OCI-LY7 (cell line): ENCODE measurements around the gene KRR1. TPM values are rescaled to one million over a fixed set of nuclear protein-coding genes. Genes with fewer than 3 reads are reported as not detected.

Experiments used
- BruUV-seq: library from RNA; stranded (reverse); fragments of 400-500 nt; replicated peaks from 2 replicates; lab custom pipeline; 2021; lab: Mats Ljungman, UMichigan
- CTCF ChIA-PET: fragments of 300-600 bp; sonication (Branson Sonifier 250); formaldehyde crosslinking; loops from one replicate; lab custom pipeline; 2022; ENCODE audit warnings: antibody characterized with exemption; ENCODE audit not compliant: unreplicated experiment; lab: Charles Lee
- POLR2A ChIA-PET: fragments of 300-600 bp; sonication (Branson Sonifier 250); formaldehyde crosslinking; loops from one replicate; lab custom pipeline; 2022; ENCODE audit warnings: antibody characterized with exemption; lab: Charles Lee
- DNase-seq: peaks from one replicate; pipeline ENCODE4 v3.0.0-alpha.2; 2015; ENCODE audit warnings: low spot score
- H2AFZ ChIP-seq: fragments of 200-600 bp; sonication (generic), shearing (Covaris generic); 2 replicates; pipeline ENCODE4 v1.6.1; 2014; ENCODE audit warnings: mild to moderate bottlenecking, antibody characterized with exemption, low read length, moderate library complexity
- H3K27ac ChIP-seq: fragments of 200-600 bp; sonication (generic); 2 replicates; pipeline ENCODE4 v1.5.1; 2014; ENCODE audit warnings: mixed run types, low read depth, mild to moderate bottlenecking, moderate library complexity, low read length, inconsistent platforms; ENCODE audit not compliant: poor library complexity, severe bottlenecking
- H3K36me3 ChIP-seq: fragments of 200-600 bp; sonication (generic); 2 replicates; pipeline ENCODE4 v1.6.1; 2014; ENCODE audit warnings: mild to moderate bottlenecking, antibody characterized with exemption, low read length, moderate library complexity, mixed read lengths; ENCODE audit not compliant: insufficient read depth
- H3K4me1 ChIP-seq: fragments of 200-600 bp; sonication (generic); 2 replicates; pipeline ENCODE4 v1.5.1; 2014; ENCODE audit warnings: mild to moderate bottlenecking, low read length; ENCODE audit not compliant: insufficient read depth, poor library complexity, severe bottlenecking
- H3K4me2 ChIP-seq: fragments of 200-600 bp; sonication (generic); 2 replicates; pipeline ENCODE4 v1.6.1; 2014; ENCODE audit warnings: mild to moderate bottlenecking, low read length
- H3K4me3 ChIP-seq: fragments of 200-600 bp; sonication (generic); 2 replicates; pipeline ENCODE4 v1.5.1; 2014; ENCODE audit warnings: mild to moderate bottlenecking, low read depth, low read length; ENCODE audit not compliant: poor library complexity, severe bottlenecking
- H3K79me2 ChIP-seq: fragments of 200-600 bp; sonication (generic); 2 replicates; pipeline ENCODE4 v1.6.1; 2016; ENCODE audit warnings: low read depth, mild to moderate bottlenecking, low read length, moderate library complexity, mixed read lengths; ENCODE audit not compliant: insufficient read depth
- H3K9me2 ChIP-seq: fragments of 200-600 bp; sonication (generic); 2 replicates; pipeline ENCODE4 v1.6.1; 2016; ENCODE audit warnings: mild to moderate bottlenecking, low read length, mixed read lengths; ENCODE audit not compliant: insufficient read depth
- H3K9me3 ChIP-seq: fragments of 200-600 bp; sonication (generic); 2 replicates; pipeline ENCODE4 v1.6.1; 2014; ENCODE audit warnings: mild to moderate bottlenecking, mixed run types, low read length, mixed read lengths
- H4K20me1 ChIP-seq: fragments of 200-600 bp; sonication (generic); 2 replicates; pipeline ENCODE4 v1.6.1; 2014; ENCODE audit warnings: mild to moderate bottlenecking, antibody characterized with exemption, low read length, moderate library complexity, mixed read lengths; ENCODE audit not compliant: insufficient read depth
- CTCF ChIP-seq: fragments of 200-600 bp; sonication (generic); conservative IDR thresholded peaks from 2 replicates; pipeline ENCODE4 v1.5.1; 2014; ENCODE audit warnings: mild to moderate bottlenecking, antibody characterized with exemption, low read length, moderate library complexity, mixed read lengths
- EZH2phosphoT487 ChIP-seq: fragments of 200-600 bp; sonication (generic); IDR thresholded peaks from 2 replicates; pipeline ENCODE4 v1.6.1; 2018; ENCODE audit warnings: low read depth, borderline replicate concordance, mild to moderate bottlenecking, mixed run types, antibody characterized with exemption, low read length, moderate library complexity, mixed read lengths
- intact Hi-C: fragments of 100-400 bp; cut with micrococcal nuclease; formaldehyde crosslinking; loops from one replicate; pipeline ENCODE4 v1.10.0; 2022; ENCODE audit not compliant: unreplicated experiment
- total RNA-seq, 2 experiments: library from RNA; depleted of rRNA in 1 of 2; stranded (reverse); fragments of >200 nt in 1 of 2; shearing (Covaris generic) in 1 of 2; gene quantifications; 2 replicates each; pipeline ENCODE4 v1.2.3, GENCODE V29; 2014 to 2022

The KRR1 gene
- total RNA-seq, 2 experiments from 2014 or later: 44.0 to 78.0 TPM

GRCh38 chr12:75471902-75472890 lies 39.2 kb downstream of the KRR1 start:
- no TSS peak for BruUV-seq
- Histone ChIP-seq H3K4me1 (peaks cover 28% of the 10 kb centered on the region), H3K79me2 (no peaks in the 10 kb centered on the region), H3K9me2 (no peaks in the 10 kb centered on the region), H3K27ac (peak overlapping the region; percentile 76), H2AFZ (peak overlapping the region; percentile 99), H3K4me2 (peak overlapping the region; percentile 67), H3K4me3 (peak overlapping the region; percentile 15), H3K9me3 (peaks cover 12% of the 10 kb centered on the region; the same call in 1 of the 2 replicates), H4K20me1 (no peaks in the 10 kb centered on the region), H3K36me3 (no peaks in the 10 kb centered on the region)
- TF ChIP-seq CTCF (no peak), EZH2phosphoT487 (no peak)
- DNase-seq: peak; percentile 88
- CTCF ChIA-PET: interaction anchor here (1.0 to 1.2 kb wide), 4 partner anchors 9 to 35 kb away, joined by 3 to 7 read pairs (median 4); partner anchors contain the start of gene GLIPR1
- POLR2A ChIA-PET: interaction anchor here (0.7 to 3.7 kb wide), 7 partner anchors 10 to 1087 kb away, joined by 3 to 36 read pairs (median 3); partner anchors contain the start of genes BBS10, GLIPR1 and OSBPL8
- intact Hi-C loops: no loop called here

GRCh38 chr12:75460204-75460603 lies 51.2 kb downstream of the KRR1 start:
- CTCF ChIA-PET: no interaction called here
- intact Hi-C loops: no loop called here

More at GRCh38 chr12:75460204-75460603, 51.2 kb downstream of the KRR1 start:
- Histone ChIP-seq H3K36me3 (no peaks in the 10 kb centered on the region), H3K9me2 (no peaks in the 10 kb centered on the region), H4K20me1 (no peaks in the 10 kb centered on the region), H2AFZ (no peak overlapping the region), H3K79me2 (no peaks in the 10 kb centered on the region), H3K4me2 (no peak overlapping the region), H3K27ac (no peak overlapping the region), H3K4me3 (no peak overlapping the region), H3K4me1 (no peaks in the 10 kb centered on the region), H3K9me3 (peaks cover 4% of the 10 kb centered on the region; the same call in 1 of the 2 replicates)
- POLR2A ChIA-PET: interaction anchor here (0.6 to 1.3 kb wide), 4 partner anchors 9 to 122 kb away, joined by 3 to 5 read pairs (median 3); no protein-coding TSS in a partner anchor
- BruUV-seq: no TSS peak
- TF ChIP-seq EZH2phosphoT487 (no peak), CTCF (no peak)
- no peak for DNase-seq
